ENCODE data around the gene DEPDC5.
"Not testable (repeated sequence)": the region's sequence is repeated elsewhere in the genome, so short reads cannot be mapped to it uniquely, and the experiment has no call there.

The DEPDC5 gene

GRCh38 chr22:31749636-31750364, 4.0 kb upstream of the DEPDC5 start, which contains the start of gene PRR14L:
Gene PRR14L, minus strand, starts transcription at chr22:31750132. Its CDS starts 11,272 bp downstream, at chr22:31738860.
- DNase-seq (ENCODE audit: low read depth): peak; percentile 99

GRCh38 chr22:31750365-31751284, 3.2 kb upstream of the DEPDC5 start:
- DNase-seq (ENCODE audit: low read depth): no peak

GRCh38 chr22:31752096-31752847, 1.5 kb upstream of the DEPDC5 start:
- no peak for DNase-seq (ENCODE audit: low read depth)

- no peak for DNase-seq (ENCODE audit: low read depth)
These were observed 700 bp upstream of the DEPDC5 start for GRCh38 chr22:31753005-31753633.

- DNase-seq (ENCODE audit: low read depth): no peak
These were observed 994 bp downstream of the DEPDC5 start for GRCh38 chr22:31754813-31755212.

- DNase-seq (ENCODE audit: low read depth): no peak
These were observed 3.4 kb downstream of the DEPDC5 start for GRCh38 chr22:31757265-31757664.

- DNase-seq (ENCODE audit: low read depth): not testable (repeated sequence)
These were observed 5.0 kb downstream of the DEPDC5 start for GRCh38 chr22:31758860-31759259.

- no peak for DNase-seq (ENCODE audit: low read depth)
These were observed 11.0 kb downstream of the DEPDC5 start for GRCh38 chr22:31764785-31765184.

GRCh38 chr22:31768422-31769059, 14.7 kb downstream of the DEPDC5 start:
- no peak for DNase-seq (ENCODE audit: low read depth)

- no peak for DNase-seq (ENCODE audit: low read depth)
These were observed 19.6 kb downstream of the DEPDC5 start for GRCh38 chr22:31773416-31773815.

GRCh38 chr22:31776231-31776630, 22.4 kb downstream of the DEPDC5 start:
- no peak for DNase-seq (ENCODE audit: low read depth)

- no peak for DNase-seq (ENCODE audit: low read depth)
These were observed 36.0 kb downstream of the DEPDC5 start for GRCh38 chr22:31789803-31790202.

- DNase-seq (ENCODE audit: low read depth): no peak
These were observed 36.4 kb downstream of the DEPDC5 start for GRCh38 chr22:31790240-31790639.

GRCh38 chr22:31799358-31799757, 45.5 kb downstream of the DEPDC5 start:
- DNase-seq (ENCODE audit: low read depth): not testable (repeated sequence)

GRCh38 chr22:31800065-31800464, 46.2 kb downstream of the DEPDC5 start:
- DNase-seq (ENCODE audit: low read depth): no peak

GRCh38 chr22:31800861-31801260, 47.0 kb downstream of the DEPDC5 start:
- DNase-seq (ENCODE audit: low read depth): not testable (repeated sequence)

GRCh38 chr22:31802575-31802974, 48.8 kb downstream of the DEPDC5 start:
- DNase-seq (ENCODE audit: low read depth): no peak

- no peak for DNase-seq (ENCODE audit: low read depth)
These were observed 52.9 kb downstream of the DEPDC5 start for GRCh38 chr22:31806751-31807150.

GRCh38 chr22:31812977-31813605, 59.3 kb downstream of the DEPDC5 start:
- no peak for DNase-seq (ENCODE audit: low read depth)

- not testable (repeated sequence) for DNase-seq (ENCODE audit: low read depth)
These were observed 60.1 kb downstream of the DEPDC5 start for GRCh38 chr22:31813898-31814297.

- DNase-seq (ENCODE audit: low read depth): no peak
These were observed 61.1 kb downstream of the DEPDC5 start for GRCh38 chr22:31814942-31815341.
